Stimulated activated naive CD8-positive, alpha-beta T cell treated with anti-CD3 and anti-CD28 coated beads, Interleukin-15, amount 100 ng/mL, for 72 hours (primary cell): Measurements from ENCODE around the gene ATOH1.

Experiments
- ATAC-seq: fragments of 150-1000 bp; cut with Tn5 transposase; 2 replicates; pipeline ENCODE4 v1.10.0; 2021; ENCODE audit warnings: mild to moderate bottlenecking, moderate library complexity
- DNase-seq, 2 donors: peaks; one replicate each; pipeline ENCODE4 v3.0.0; 2021 to 2022
- H3K27ac Mint-ChIP-seq, 2 donors: one replicate each; pipeline ENCODE4 v1.8.0; 2022; ENCODE audit warnings: mild to moderate bottlenecking in 2 of 2, mixed read lengths in 2 of 2, moderate library complexity in 2 of 2
- H3K27me3 Mint-ChIP-seq: one replicate; pipeline ENCODE4 v1.8.0; 2022; ENCODE audit warnings: mixed read lengths
- H3K4me1 Mint-ChIP-seq: one replicate; pipeline ENCODE4 v1.8.0; 2022; ENCODE audit warnings: mild to moderate bottlenecking, mixed read lengths
- H3K4me3 Mint-ChIP-seq, 2 donors: one replicate each; pipeline ENCODE4 v1.8.0; 2022; ENCODE audit warnings: mild to moderate bottlenecking in 2 of 2, mixed read lengths in 2 of 2, moderate library complexity in 1 of 2
- H3K9me3 Mint-ChIP-seq, 2 donors: one replicate each; pipeline ENCODE4 v1.8.0; 2022; ENCODE audit warnings: mixed read lengths in 2 of 2

The ATOH1 gene, protein sequence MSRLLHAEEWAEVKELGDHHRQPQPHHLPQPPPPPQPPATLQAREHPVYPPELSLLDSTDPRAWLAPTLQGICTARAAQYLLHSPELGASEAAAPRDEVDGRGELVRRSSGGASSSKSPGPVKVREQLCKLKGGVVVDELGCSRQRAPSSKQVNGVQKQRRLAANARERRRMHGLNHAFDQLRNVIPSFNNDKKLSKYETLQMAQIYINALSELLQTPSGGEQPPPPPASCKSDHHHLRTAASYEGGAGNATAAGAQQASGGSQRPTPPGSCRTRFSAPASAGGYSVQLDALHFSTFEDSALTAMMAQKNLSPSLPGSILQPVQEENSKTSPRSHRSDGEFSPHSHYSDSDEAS

DNA sequence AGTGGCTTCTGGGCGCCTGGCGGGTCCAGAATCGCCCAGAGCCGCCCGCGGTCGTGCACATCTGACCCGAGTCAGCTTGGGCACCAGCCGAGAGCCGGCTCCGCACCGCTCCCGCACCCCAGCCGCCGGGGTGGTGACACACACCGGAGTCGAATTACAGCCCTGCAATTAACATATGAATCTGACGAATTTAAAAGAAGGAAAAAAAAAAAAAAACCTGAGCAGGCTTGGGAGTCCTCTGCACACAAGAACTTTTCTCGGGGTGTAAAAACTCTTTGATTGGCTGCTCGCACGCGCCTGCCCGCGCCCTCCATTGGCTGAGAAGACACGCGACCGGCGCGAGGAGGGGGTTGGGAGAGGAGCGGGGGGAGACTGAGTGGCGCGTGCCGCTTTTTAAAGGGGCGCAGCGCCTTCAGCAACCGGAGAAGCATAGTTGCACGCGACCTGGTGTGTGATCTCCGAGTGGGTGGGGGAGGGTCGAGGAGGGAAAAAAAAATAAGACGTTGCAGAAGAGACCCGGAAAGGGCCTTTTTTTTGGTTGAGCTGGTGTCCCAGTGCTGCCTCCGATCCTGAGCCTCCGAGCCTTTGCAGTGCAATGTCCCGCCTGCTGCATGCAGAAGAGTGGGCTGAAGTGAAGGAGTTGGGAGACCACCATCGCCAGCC is at the start of gene ATOH1:
Gene ATOH1 (plus strand): TSS at position 422 of the 663 bp plus-strand sequence. CDS start 174 bp downstream, at position 596.
- peaks cover 27% of the 10 kb centered on the region for H3K4me1 Mint-ChIP-seq
- DNase-seq (no peak), ATAC-seq (no peak)
- H3K9me3 Mint-ChIP-seq: no peaks in the 10 kb centered on the region
- H3K27ac Mint-ChIP-seq: peak within 1 kb of the TSS in 1 of 2 donors; percentile 89
- peak within 1 kb of the TSS; percentile 63 to 70 for H3K4me3 Mint-ChIP-seq
- H3K27me3 Mint-ChIP-seq: peaks cover 86% of the 10 kb centered on the region

DNA sequence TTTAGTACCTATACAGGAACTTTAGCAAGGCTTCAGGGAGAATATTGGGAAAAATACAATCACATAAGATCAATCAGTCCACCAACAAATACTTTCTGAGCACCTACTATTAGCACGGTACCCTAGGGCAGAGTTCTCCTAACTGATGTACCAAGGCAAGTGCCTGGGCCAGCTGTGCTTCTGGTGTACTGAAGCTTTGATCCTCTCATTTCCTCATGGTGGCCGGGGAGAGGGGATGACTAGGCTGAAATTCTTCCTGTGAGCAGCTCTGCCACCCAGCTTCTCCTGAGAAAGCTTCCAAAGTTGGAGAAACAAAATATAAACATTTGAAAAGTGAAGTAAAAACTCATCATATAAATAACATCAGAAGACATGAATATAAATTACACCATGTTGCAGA is 49.3 kb upstream of the ATOH1 start:
- DNase-seq (no peak), ATAC-seq (no peak)
- no peaks in the 10 kb centered on the region for H3K4me1 Mint-ChIP-seq
- no peak overlapping the region for H3K4me3 Mint-ChIP-seq
- H3K27me3 Mint-ChIP-seq: no peaks in the 10 kb centered on the region
- peaks cover 0 to 7% of the 10 kb centered on the region in 2 donors for H3K9me3 Mint-ChIP-seq
- H3K27ac Mint-ChIP-seq: no peak overlapping the region

DNA sequence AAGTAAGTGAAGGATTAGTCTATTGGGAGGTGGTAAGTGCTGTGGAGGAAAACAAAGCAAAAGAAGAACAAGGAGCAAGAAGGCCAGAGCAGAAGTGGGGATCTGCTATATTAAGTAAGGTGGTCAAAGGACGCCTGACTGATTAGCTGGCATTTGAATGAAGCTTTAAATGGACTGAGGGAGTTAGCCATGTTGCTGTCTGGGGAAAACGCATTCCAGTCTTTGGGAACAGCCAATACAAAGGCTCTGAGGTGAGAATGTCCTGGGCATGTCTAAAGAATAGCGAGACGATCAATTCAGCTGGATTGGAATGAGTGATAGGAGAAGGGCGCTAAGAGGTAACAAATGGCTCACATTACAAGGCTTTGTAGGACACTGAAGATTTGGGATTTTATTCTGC is 48.5 kb upstream of the ATOH1 start:
- Mint-ChIP-seq H3K4me1 (no peaks in the 10 kb centered on the region), H3K4me3 (no peak overlapping the region)

DNA sequence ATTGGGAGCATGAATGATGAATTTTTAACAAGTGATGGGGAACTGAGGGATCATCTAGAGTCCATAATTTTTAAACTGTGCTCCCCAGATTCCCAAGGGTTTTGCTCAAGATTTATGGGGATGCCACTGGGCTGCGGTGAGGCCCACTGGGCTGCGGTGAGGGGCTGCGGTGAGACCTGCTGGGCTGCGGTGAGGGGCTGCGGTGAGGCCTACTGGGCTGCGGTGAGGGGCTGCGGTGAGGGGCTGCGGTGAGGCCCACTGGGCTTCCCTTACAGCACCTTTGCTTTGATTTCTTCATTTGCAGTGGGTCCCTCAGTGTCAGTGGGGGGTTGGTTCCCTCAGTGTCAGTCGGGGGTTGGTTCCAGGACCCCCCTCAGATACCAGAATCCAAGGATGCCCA is 47.4 kb upstream of the ATOH1 start:
- DNase-seq (no peak), ATAC-seq (no peak)
- Mint-ChIP-seq H3K9me3 (peaks cover 0 to 7% of the 10 kb centered on the region in 2 donors), H3K4me1 (no peaks in the 10 kb centered on the region), H3K27ac (no peak overlapping the region), H3K27me3 (no peaks in the 10 kb centered on the region), H3K4me3 (no peak overlapping the region)

More for the DNA sequence above, 48.5 kb upstream of the ATOH1 start:
- ATAC-seq: no peak
- no peaks in the 10 kb centered on the region for H3K27me3 Mint-ChIP-seq
- H3K27ac Mint-ChIP-seq: no peak overlapping the region
- peaks cover 0 to 7% of the 10 kb centered on the region in 2 donors for H3K9me3 Mint-ChIP-seq
- DNase-seq: no peak

DNA sequence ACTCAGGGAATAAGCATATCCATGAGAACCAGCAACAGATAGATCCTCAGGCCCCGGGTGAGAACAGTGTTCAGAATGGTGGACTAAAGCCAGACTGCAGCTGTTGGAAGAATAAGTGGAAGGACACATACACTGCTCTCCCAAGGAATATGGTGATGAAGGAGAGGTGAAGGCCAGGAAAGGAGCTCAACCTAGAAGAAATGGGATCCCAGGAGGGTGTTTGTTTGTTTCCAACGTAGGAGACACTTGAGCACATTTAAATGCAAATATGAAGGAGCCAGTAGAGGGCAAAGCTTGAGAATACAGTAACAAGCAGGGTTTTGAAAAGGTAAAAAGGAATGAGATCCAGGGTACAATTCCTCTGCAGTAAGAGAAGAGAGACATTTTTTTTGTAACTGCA is 42.4 kb upstream of the ATOH1 start:
- DNase-seq: no peak
- Mint-ChIP-seq H3K4me3 (no peak overlapping the region), H3K27ac (no peak overlapping the region), H3K27me3 (no peaks in the 10 kb centered on the region), H3K9me3 (no peaks in the 10 kb centered on the region), H3K4me1 (no peaks in the 10 kb centered on the region)
- ATAC-seq: no peak

DNA sequence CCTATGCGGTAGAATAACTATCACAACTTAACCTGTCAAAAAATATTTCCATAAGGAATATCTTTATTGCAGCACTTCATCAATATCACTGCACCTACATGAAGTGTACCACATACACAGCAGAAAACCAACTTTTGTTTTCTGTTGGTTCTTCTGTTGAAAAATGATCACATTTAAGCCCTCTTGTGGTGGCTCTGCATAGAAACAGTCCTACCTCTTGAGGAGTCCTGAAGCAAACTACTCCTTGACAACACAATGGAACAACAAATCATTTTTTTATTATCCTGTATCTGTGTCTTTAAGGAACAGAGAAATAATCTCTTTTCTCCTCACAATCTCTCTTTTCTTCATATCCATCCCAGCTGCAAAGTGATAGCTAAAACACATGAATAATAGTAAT is 39.8 kb upstream of the ATOH1 start:
- H3K27me3 Mint-ChIP-seq: no peaks in the 10 kb centered on the region
- ATAC-seq (no peak), DNase-seq (no peak)
- H3K27ac Mint-ChIP-seq: no peak overlapping the region
- H3K4me3 Mint-ChIP-seq: no peak overlapping the region
- no peaks in the 10 kb centered on the region for H3K9me3 Mint-ChIP-seq
- H3K4me1 Mint-ChIP-seq: no peaks in the 10 kb centered on the region

DNA sequence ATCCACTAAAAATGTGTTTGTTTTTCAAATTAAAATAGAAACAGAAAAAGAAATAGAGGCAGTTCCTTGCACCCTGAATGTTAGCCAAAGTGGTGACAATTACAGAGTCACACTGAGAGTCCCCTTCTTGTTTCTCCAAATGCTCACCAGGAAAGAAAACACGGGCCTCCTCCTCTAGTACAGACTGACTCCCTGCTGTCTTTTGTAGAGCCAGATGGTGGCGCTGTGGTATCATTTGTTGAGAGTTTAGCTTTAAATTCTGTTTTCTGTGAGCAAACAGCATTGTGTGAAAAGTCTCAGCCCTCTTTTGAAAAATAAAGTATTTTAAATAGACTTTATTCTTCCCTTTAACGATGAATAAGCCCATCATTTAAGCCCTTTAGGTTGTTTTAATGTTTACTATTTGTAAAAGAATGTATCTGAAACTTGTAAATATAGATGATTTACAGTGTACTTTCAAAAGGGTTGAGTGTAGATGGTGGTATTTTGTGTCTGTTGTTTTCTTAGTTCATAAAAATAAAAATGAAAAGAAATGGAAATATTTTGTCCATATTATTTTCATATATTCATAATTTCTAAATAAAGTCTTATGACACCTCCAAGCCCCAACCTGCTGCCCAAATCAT is 36.9 kb upstream of the ATOH1 start:
- H3K9me3 Mint-ChIP-seq: no peaks in the 10 kb centered on the region
- no peak overlapping the region for H3K27ac Mint-ChIP-seq
- ATAC-seq (peak; percentile 61), DNase-seq (peak; percentile 29 to 32)
- no peaks in the 10 kb centered on the region for H3K4me1 Mint-ChIP-seq
- H3K27me3 Mint-ChIP-seq: no peaks in the 10 kb centered on the region
- H3K4me3 Mint-ChIP-seq: no peak overlapping the region

DNA sequence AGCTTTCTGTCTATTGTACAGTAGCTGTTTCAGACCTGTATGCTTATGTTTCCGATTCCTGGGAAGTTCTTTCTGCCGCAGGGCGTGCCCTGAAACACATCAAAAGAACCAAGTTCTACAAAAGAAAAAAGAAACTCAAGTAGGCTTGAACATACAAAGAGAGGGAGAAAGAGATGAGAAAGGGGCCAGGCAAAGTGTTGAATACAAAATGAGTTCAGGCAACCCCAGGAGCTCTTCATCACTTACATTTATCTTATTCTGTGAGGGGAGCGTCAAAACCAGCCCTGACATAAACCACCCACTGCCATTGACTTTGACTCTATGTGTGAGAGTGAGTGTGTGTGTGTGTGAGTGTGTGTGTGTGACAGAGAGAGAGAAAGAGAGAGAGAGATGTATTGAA is 26.5 kb upstream of the ATOH1 start:
- H3K9me3 Mint-ChIP-seq: peaks cover 0 to 4% of the 10 kb centered on the region in 2 donors
- H3K27me3 Mint-ChIP-seq: no peaks in the 10 kb centered on the region
- no peaks in the 10 kb centered on the region for H3K4me1 Mint-ChIP-seq
- H3K27ac Mint-ChIP-seq: no peak overlapping the region
- no peak overlapping the region for H3K4me3 Mint-ChIP-seq
- DNase-seq: no peak
- no peak for ATAC-seq

DNA sequence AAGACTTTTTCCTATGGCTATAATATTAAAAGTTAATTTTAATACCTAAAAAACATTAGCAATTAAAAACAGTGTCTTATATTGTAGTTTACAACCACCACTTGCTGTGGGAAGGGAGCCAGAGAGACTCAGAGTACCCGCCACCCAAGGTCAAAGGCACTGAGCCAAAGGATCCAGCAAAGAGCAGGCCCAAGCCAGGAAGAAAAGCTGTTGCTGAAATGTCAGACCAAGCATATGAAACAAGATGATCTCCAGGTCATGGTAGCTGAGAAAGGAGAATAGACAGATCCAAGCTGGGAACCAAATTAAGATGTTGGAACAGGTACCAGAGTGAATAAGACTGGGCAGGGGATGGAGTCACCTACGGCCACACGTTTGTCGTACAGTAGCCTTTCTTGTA is 18.8 kb upstream of the ATOH1 start:
- H3K27me3 Mint-ChIP-seq: no peaks in the 10 kb centered on the region
- H3K27ac Mint-ChIP-seq: no peak overlapping the region
- no peak overlapping the region for H3K4me3 Mint-ChIP-seq
- DNase-seq (no peak), ATAC-seq (no peak)
- H3K4me1 Mint-ChIP-seq: no peaks in the 10 kb centered on the region
- H3K9me3 Mint-ChIP-seq: no peaks in the 10 kb centered on the region

DNA sequence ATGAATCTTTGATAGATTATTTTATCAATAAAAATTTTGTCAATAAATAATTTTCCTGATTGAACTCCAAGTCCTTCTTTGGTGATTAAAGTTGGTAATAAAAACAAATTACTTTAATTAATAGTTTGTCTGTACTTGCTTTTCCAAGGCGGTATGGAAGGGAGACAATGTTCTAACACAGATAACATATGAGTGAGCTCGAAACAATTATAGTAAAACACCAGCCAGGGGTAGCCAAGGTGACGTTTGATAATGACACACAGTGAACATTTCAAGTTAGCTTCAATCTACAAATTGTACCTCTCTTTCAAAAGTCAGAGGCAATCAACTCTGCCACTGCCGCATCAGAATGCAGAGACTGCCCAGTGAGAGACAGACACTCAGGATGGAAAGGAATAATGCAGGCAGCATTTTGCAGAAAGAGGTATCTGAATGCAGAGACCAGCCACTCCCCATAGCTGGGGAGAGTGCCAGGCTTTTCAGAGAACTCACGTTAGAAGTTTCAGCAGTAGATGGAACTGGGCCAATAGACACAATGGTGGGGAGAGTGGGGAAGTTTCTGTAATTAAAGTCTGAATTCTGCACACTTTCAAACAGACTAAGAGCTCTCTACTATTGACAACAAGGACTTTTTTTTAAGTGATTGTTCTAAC is 18.1 kb upstream of the ATOH1 start:
- DNase-seq (no peak), ATAC-seq (no peak)
- no peak overlapping the region for H3K4me3 Mint-ChIP-seq
- peaks cover 0 to under 1% of the 10 kb centered on the region in 2 donors for H3K9me3 Mint-ChIP-seq
- no peaks in the 10 kb centered on the region for H3K27me3 Mint-ChIP-seq
- H3K27ac Mint-ChIP-seq: peak overlapping the region in 1 of 2 donors; percentile 7
- no peaks in the 10 kb centered on the region for H3K4me1 Mint-ChIP-seq

DNA sequence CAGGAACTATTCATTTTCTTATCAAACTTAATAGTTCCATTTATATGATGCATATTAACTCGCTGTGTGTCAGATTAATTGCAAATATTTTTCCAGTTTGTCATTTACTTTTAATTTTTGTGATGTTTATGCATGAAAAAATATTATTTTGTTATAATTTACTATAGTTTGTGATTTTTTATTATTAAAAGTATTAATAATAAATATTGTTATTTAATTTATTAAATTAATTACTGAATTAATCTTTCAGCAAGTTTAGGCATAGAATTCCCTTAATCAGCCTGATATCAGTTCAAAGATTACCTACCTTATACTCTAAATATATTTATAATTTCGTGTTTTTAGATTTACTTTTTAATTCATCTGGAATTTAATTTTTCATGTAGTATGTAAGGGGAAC is 15.5 kb upstream of the ATOH1 start:
- Mint-ChIP-seq H3K27ac (no peak overlapping the region), H3K4me3 (no peak overlapping the region), H3K27me3 (no peaks in the 10 kb centered on the region), H3K9me3 (peaks cover 0 to 3% of the 10 kb centered on the region in 2 donors), H3K4me1 (no peaks in the 10 kb centered on the region)
- DNase-seq: no peak
- no peak for ATAC-seq

DNA sequence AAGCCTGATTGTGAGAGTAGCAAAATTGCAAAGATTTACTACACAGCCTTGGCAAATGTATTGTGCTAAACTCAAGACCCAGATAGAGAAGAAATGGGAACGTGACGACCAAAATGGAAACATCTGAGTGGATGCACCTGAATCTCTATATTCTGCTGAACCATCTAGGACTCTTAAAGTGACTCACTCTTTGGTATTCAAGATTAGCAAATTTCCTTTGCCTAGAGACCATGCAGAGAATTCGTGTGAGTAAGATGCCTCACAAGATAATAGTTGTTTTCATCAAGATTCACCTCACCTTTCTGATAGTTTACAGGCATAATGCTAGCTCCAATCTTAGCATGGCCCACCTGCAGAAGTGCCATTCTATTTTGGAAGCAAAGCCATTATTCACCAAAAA is 14.4 kb upstream of the ATOH1 start:
- ATAC-seq: no peak

DNA sequence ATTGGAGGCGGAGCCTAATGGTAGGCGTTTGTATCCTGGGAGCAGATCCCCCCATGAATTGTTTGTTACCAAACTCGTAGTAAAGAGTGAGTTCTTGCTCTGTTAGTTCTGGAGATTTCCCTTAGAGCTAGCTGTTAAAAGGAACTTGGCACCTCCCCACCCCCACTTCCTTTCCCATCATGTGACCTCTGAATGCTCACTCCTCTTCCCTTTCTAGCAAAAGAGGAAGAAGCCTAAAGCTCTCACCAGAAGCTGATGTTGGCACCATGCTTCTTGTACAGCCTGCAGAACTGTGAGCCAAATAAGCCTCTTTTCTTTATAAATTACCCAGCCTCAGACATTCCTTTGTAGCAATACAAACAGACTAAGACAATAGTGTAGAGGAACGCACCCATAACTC is 13.8 kb upstream of the ATOH1 start:
- H3K27ac Mint-ChIP-seq: no peak overlapping the region
- H3K27me3 Mint-ChIP-seq: peaks cover 10% of the 10 kb centered on the region
- no peak for ATAC-seq
- H3K9me3 Mint-ChIP-seq: peaks cover 0 to 11% of the 10 kb centered on the region in 2 donors
- H3K4me1 Mint-ChIP-seq: no peaks in the 10 kb centered on the region
- no peak for DNase-seq
- H3K4me3 Mint-ChIP-seq: no peak overlapping the region

More for the DNA sequence above, 14.4 kb upstream of the ATOH1 start:
- Mint-ChIP-seq H3K4me1 (no peaks in the 10 kb centered on the region), H3K4me3 (no peak overlapping the region), H3K9me3 (peaks cover 0 to 9% of the 10 kb centered on the region in 2 donors), H3K27me3 (peaks cover 8% of the 10 kb centered on the region), H3K27ac (no peak overlapping the region)
- no peak for DNase-seq

DNA sequence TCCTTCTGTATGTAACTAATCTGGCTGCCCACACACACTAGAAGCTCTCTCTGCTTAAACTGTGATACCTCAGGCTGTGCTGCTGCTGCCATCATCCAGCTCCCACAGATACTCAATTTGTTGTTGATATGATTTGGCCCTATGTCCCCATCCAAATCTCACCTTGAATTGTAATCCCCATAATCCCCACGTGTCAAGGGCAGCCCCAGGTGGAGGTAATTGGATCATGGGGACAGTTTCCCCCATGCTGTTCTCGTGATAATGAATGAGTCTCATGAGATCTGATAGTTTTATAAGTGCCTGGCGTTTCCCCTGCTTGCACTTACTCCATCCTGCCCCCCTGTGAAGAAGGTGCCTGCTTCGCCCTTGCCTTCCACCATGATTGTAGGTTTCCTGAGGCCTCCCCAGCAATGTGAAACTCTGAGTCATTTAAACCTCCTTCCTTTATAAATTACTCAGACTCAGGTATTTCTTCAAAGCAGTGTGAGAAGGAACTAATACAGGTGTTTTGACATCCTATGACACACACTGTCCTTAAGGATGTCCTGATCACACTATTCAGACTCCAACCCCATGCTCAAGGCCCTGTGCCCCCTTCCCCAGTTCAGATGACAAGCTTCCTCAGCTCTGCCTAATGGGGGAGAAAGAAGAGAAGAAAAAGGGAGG is 2.9 kb upstream of the ATOH1 start:
- H3K27me3 Mint-ChIP-seq: peaks cover 58% of the 10 kb centered on the region
- no peak for ATAC-seq

DNA sequence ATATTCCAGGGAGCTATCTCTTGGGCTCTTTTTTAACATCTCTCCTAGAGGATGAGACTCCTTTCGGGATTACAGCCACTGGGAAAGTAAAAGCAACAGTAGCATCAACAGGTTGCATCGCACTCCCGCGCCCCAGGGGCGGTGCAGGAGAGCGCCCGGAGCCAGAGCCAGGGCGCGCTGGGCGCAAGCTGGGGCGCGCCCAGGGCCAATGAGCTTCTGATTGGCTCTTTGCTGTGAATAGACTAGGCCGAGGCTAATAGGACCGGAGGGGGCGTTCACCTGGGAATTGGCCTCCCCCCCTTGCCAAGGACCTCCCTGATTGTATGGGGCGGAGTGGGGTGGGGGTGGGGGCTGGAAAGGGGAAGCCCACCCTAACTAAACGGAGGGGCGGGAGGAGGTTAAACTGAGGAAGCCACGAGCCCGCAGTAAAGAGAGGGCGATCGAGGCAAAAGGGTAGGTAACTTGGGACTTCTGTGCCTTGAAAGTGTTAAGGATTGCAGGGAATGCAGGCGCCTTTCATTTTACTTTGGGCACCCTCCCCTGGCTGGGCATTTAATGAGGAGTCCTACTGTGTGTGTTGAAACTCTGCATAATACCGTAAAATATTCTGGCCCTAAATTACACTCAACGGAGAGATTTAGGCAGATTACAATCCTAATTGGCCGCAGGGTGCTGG is 1.1 kb upstream of the ATOH1 start:
- no peaks in the 10 kb centered on the region for H3K9me3 Mint-ChIP-seq
- DNase-seq (no peak), ATAC-seq (no peak)
- H3K4me3 Mint-ChIP-seq: no peak overlapping the region
- H3K27ac Mint-ChIP-seq: no peak overlapping the region
- H3K4me1 Mint-ChIP-seq: peaks cover 27% of the 10 kb centered on the region
- peaks cover 75% of the 10 kb centered on the region for H3K27me3 Mint-ChIP-seq

More for the DNA sequence above, 2.9 kb upstream of the ATOH1 start:
- DNase-seq: no peak
- Mint-ChIP-seq H3K27ac (no peak overlapping the region), H3K9me3 (no peaks in the 10 kb centered on the region), H3K4me3 (no peak overlapping the region), H3K4me1 (peaks cover 27% of the 10 kb centered on the region)
